ENCODE results near the gene ADGRD1. TPM values are rescaled to one million over a fixed set of nuclear protein-coding genes. Genes with fewer than 3 reads are reported as not detected.

The ADGRD1 gene
- total RNA-seq, 1 donor from 2014 or later, result 0.47 TPM

DNA sequence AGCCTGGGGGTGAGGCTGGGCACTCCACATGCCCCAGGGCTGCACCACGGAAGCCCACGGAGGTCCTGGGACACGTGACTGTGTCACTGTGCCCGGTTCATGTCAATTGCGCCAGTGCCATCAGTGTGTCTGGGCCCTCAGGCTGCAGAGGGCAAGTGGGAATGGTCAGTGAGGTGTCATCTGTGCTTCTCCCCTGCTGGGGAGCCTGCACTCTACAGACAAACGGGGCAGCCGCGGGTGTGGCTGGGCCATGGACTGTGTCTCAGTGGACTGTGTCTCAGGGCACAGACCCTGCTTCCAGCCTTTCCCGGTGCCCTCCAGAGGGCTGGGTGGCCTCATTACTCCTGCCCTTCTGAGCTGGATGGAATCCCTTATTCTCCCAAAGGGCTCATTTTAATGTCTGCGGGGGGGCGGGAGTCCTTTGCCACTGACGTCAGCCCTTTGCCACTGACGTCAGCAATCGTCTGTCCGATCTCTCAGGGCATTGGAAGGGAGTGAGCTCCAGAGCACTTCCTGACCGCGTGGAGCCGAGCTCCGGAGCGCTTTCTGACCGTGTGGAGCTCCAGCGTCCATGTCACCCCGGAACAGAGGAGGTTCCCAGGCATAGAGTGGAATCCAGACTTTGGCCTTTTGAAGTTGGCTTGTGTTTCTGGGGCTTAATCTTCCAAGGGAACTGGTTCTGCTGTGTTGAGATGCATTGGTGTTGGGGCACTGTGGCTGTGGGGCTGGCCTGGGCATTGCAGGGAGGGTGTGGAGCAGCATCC is 72.4 kb downstream of the ADGRD1 start:
- H3K27me3 Mint-ChIP-seq, result no peaks in the 10 kb centered on the region
- no peak overlapping the region for H3K27ac Mint-ChIP-seq
- H3K9me3 Mint-ChIP-seq, result no peaks in the 10 kb centered on the region
- no peaks in the 10 kb centered on the region for H3K4me1 Mint-ChIP-seq
- no peak overlapping the region for H3K4me3 Mint-ChIP-seq
- H3K36me3 Mint-ChIP-seq (ENCODE audit: low read depth), result no peaks in the 10 kb centered on the region
- CTCF ChIA-PET, result no interaction called here
- intact Hi-C loops (cut with micrococcal nuclease), result no loop called here
- TF ChIP-seq, protein P1, sequence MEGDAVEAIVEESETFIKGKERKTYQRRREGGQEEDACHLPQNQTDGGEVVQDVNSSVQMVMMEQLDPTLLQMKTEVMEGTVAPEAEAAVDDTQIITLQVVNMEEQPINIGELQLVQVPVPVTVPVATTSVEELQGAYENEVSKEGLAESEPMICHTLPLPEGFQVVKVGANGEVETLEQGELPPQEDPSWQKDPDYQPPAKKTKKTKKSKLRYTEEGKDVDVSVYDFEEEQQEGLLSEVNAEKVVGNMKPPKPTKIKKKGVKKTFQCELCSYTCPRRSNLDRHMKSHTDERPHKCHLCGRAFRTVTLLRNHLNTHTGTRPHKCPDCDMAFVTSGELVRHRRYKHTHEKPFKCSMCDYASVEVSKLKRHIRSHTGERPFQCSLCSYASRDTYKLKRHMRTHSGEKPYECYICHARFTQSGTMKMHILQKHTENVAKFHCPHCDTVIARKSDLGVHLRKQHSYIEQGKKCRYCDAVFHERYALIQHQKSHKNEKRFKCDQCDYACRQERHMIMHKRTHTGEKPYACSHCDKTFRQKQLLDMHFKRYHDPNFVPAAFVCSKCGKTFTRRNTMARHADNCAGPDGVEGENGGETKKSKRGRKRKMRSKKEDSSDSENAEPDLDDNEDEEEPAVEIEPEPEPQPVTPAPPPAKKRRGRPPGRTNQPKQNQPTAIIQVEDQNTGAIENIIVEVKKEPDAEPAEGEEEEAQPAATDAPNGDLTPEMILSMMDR (IDR thresholded peaks at IDR 0.05), result no peak
- no peak for DNase-seq
- no peak for ATAC-seq (ENCODE audit: low read depth)
- POLR2A ChIA-PET, result no interaction called here

- ChIA-PET POLR2A (no interaction called here), CTCF (no interaction called here)
- TF ChIP-seq, protein P1 (IDR thresholded peaks at IDR 0.05), result no peak
- Mint-ChIP-seq H3K36me3 (ENCODE audit: low read depth) (no peaks in the 10 kb centered on the region), H3K27me3 (no peaks in the 10 kb centered on the region), H3K27ac (no peak overlapping the region), H3K9me3 (no peaks in the 10 kb centered on the region), H3K4me3 (no peak overlapping the region), H3K4me1 (no peaks in the 10 kb centered on the region)
- intact Hi-C loops (cut with micrococcal nuclease), result no loop called here
- ATAC-seq (ENCODE audit: low read depth), result no peak
- DNase-seq, result no peak
Measured at GRCh38 chr12:131026754-131027153, 73.0 kb downstream of the ADGRD1 start.

DNA sequence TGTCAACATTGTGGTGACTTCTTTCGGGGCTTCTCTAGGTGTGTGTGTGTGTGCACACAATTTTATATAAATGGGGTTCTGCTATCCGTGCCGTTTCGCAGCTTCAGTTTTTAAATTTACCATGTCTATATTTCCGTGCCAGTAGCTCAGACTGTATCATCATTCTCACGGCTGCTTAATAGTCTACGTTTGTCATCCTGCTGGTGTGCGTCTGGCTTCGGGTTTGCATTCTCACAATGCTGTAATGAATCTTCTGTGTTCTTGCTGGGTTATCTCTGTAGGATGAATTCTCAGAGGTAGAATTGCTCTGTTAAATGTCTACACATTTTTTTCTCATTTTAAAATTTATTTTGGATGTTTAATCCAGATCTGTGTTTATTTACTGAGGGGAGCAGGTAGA is 73.6 kb downstream of the ADGRD1 start:
- DNase-seq (no peak), ATAC-seq (ENCODE audit: low read depth) (no peak)
- Mint-ChIP-seq H3K4me3 (no peak overlapping the region), H3K9me3 (no peaks in the 10 kb centered on the region), H3K4me1 (no peaks in the 10 kb centered on the region), H3K27ac (no peak overlapping the region), H3K27me3 (no peaks in the 10 kb centered on the region), H3K36me3 (ENCODE audit: low read depth) (no peaks in the 10 kb centered on the region)
- POLR2A ChIA-PET, result no interaction called here
- TF ChIP-seq, protein P1 (IDR thresholded peaks at IDR 0.05), result no peak
- intact Hi-C loops (cut with micrococcal nuclease), result no loop called here
- CTCF ChIA-PET, result no interaction called here

- intact Hi-C loops (cut with micrococcal nuclease), result no loop called here
- POLR2A ChIA-PET, result no interaction called here
- CTCF ChIA-PET, result no interaction called here
- no peak overlapping the region for H3K27ac Mint-ChIP-seq
- TF ChIP-seq, protein P1 (IDR thresholded peaks at IDR 0.05), result no peak
- no peaks in the 10 kb centered on the region for H3K27me3 Mint-ChIP-seq
- H3K4me3 Mint-ChIP-seq, result no peak overlapping the region
- H3K36me3 Mint-ChIP-seq (ENCODE audit: low read depth), result no peaks in the 10 kb centered on the region
- ATAC-seq (ENCODE audit: low read depth) (no peak), DNase-seq (no peak)
- no peaks in the 10 kb centered on the region for H3K4me1 Mint-ChIP-seq
- H3K9me3 Mint-ChIP-seq, result no peaks in the 10 kb centered on the region
Measured at GRCh38 chr12:131027876-131028586, 74.3 kb downstream of the ADGRD1 start.

DNA sequence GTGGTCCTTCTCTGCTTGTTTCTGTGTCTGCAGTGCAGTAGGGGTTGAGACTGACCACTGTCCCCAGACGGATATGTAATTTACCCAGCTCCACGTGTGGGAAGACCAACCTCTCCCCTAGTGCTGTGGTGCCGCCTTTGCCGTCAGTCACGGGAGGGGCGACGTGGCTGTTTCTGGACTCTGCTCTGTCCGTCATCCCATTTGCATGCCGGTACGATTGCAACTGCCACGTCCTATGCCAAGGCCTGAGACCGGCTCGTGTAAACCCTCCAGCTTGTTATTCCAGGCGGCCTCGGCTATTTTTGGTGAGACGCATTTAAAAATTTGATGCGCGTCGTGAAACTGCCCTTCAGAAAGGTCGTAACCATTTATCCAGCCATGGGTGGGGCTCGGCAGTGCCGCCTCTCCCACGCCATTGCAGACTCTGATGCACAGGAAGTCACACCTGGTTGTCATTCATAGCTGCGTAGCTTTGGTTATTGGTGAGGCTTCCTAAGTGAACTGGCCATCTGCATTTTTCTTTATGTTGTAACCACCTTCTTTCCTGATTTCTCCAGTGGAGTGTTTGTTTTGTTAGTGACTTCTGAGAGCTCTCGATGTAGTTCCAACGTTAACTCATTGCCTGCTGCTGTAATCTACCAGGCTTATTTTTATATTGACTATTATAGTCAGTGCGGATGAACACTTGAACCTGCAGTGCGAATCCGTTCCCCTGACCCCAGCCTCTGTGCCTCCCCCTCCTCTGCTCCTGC is 75.1 kb downstream of the ADGRD1 start:
- no peak overlapping the region for H3K27ac Mint-ChIP-seq
- no peaks in the 10 kb centered on the region for H3K27me3 Mint-ChIP-seq
- no peaks in the 10 kb centered on the region for H3K9me3 Mint-ChIP-seq
- POLR2A ChIA-PET, result no interaction called here
- CTCF ChIA-PET, result no interaction called here
- no peaks in the 10 kb centered on the region for H3K4me1 Mint-ChIP-seq
- DNase-seq, result no peak
- no peak overlapping the region for H3K4me3 Mint-ChIP-seq
- intact Hi-C loops (cut with micrococcal nuclease), result no loop called here
- TF ChIP-seq, protein P1 (IDR thresholded peaks at IDR 0.05), result no peak
- no peak for ATAC-seq (ENCODE audit: low read depth)
- no peaks in the 10 kb centered on the region for H3K36me3 Mint-ChIP-seq (ENCODE audit: low read depth)

All from activated B cell treated with CpG ODN at 0.5 μM for 24 hours (primary cell).